ENCODE data around the gene DPH5. TPM values are rescaled to one million over a fixed set of nuclear protein-coding genes. Genes with fewer than 3 reads are reported as not detected.

Gene DPH5
- total and polyA plus RNA-seq, 2 of the 4 experiments (the other 2 are of a cell fraction) = 32.3 to 42.0 TPM

- Histone ChIP-seq H3K9me1 (ENCODE audit: insufficient read depth, low read length) (peaks cover 7% of the 10 kb centered on the region; the same call in 1 of the 2 replicates), H3K4ac (ENCODE audit: low read depth, low read length) (no peak overlapping the region), H3K79me1 (ENCODE audit: low read depth in 1 of 2, low read length in 2 of 2) (0 out of 4 replicates have a peak, but pooled peaks cover 0 to 8% of the 10 kb centered on the region in 2 experiments), H4K5ac (ENCODE audit: low read depth, low read length) (no peak overlapping the region), H3K18ac (ENCODE audit: low read depth, low read length) (0 out of 2 replicates have a peak overlapping the region, but pooled peaks have one; percentile 37), H3K9ac (ENCODE audit: low read depth, low read length) (no peak overlapping the region), H2BK15ac (ENCODE audit: low read depth, low read length) (peak overlapping the region; percentile 62; the same call in 1 of the 3 replicates), H2AK5ac (ENCODE audit: low read depth, low read length) (peak overlapping the region; percentile 76; the same call in 1 of the 2 replicates), H3K4me3 (ENCODE audit: insufficient read depth, low read depth, low read length) (no peak overlapping the region), H3K14ac (replicated peaks; ENCODE audit: low read depth, low read length) (no peak overlapping the region), H4K20me1 (ENCODE audit: insufficient read depth, low read length) (no peaks in the 10 kb centered on the region), H3K27ac (ENCODE audit: insufficient read depth, low read length) (no peak overlapping the region; the same call in 1 of the 2 replicates), H3K56ac (ENCODE audit: extremely low read depth, insufficient read depth, low read length) (no peak overlapping the region), H3K23ac (ENCODE audit: low read depth, low read length) (no peak overlapping the region), H3K9me3 (ENCODE audit: control insufficient read depth, insufficient read depth, low read length) (no peaks in the 10 kb centered on the region), H4K8ac (ENCODE audit: low read depth in 2 of 2, low read length in 2 of 2) (no peak overlapping the region), H2AK9ac (replicated peaks; ENCODE audit: low read depth, low read length, poor library complexity) (no peak overlapping the region), H3K4me1 (ENCODE audit: control insufficient read depth, insufficient read depth, low read length) (peaks cover 10% of the 10 kb centered on the region; the same call in 1 of the 2 replicates), H3K4me2 (ENCODE audit: low read depth, low read length) (no peak overlapping the region), H2AFZ (replicated peaks; ENCODE audit: low read length, poor library complexity) (no peak overlapping the region), H4K91ac (ENCODE audit: insufficient read depth, low read depth, low read length) (no peak overlapping the region), H2BK120ac (ENCODE audit: low read depth, low read length) (no peak overlapping the region), H3K36me3 (ENCODE audit: control insufficient read depth, insufficient read depth, low read length) (peaks cover 4% of the 10 kb centered on the region), H3K27me3 (ENCODE audit: control insufficient read depth, insufficient read depth, low read length) (no peaks in the 10 kb centered on the region), H2BK5ac (ENCODE audit: low read depth, low read length, poor library complexity, severe bottlenecking) (no peak overlapping the region), H2BK20ac (ENCODE audit: low read depth, low read length) (no peak overlapping the region)
- no CpG with 5 or more reads among the region's 1 CpG for WGBS, 2 experiments (ENCODE audit: extremely low coverage in 2 of 2, insufficient read length in 1 of 2)
- intact Hi-C loops (cut with micrococcal nuclease) = no loop called here
- ChIA-PET POLR2A (ENCODE audit: unreplicated experiment) (no interaction called here), CTCF (no interaction called here)
- in situ Hi-C loops (cut with MboI; ENCODE audit: low sequenced_read_pairs) = no loop called here
- no peak for DNase-seq
- ATAC-seq (ENCODE audit: low read depth) = no peak
- dilution Hi-C loops (cut with HindIII; ENCODE audit: low sequenced_read_pairs, unreplicated experiment) = no loop called here
- BruUV-seq (replicated peaks) = no TSS peak
- TF ChIP-seq RAD21 (IDR thresholded peaks at IDR 0.05; ENCODE audit: low read length) (no peak), SMC3 (IDR thresholded peaks at IDR 0.05; ENCODE audit: low read depth, low read length) (no peak)
Observed at GRCh38 chr1:101003012-101003650, 22.5 kb downstream of the DPH5 start.
